EL (cell line): ENCODE data around the gene TRAF3IP3.

Experiments
- DNase-seq: peaks from one replicate; pipeline ENCODE4 v3.0.0-alpha.2; 2016

Gene TRAF3IP3

DNA sequence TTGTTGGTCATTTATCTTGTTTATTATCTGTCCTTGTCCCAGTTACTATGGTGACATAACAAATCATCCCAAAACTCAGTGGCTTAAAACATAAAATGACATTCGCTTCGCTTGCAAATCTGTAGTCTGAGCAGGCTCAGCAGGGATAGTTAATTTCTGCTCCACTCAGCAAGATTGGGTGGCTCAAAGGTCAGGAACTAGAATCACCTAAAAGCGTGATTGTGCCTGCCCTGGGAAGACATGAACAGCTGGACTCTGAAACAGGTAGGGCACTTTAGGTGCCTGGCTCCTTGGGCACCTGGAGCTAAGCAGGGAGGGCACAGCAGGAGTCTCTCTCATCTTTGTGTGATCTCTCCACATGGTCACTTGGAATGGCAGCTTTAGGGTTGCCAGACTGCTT, 14.7 kb upstream of the TRAF3IP3 start:
- no peak for DNase-seq

DNA sequence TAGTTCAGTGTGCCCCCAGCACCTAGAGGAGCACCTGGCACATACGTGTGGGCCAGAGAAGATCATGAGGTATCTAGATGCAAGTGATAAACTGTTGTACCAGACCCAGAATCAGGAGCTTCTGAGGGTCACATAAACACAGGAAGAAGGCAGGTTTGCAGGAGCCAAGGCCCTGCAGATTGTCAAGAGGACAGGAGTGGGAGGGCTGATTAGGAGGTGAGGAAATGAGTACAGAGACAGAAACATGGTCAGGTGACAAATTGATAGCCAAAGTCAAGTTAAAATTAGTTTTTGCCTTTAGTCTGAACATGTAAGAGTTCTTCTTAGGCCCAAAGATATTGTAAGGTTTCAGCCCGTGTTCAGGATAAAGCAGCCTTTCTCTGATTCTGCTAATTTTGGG, 14.0 kb upstream of the TRAF3IP3 start:
- DNase-seq, result no peak

DNA sequence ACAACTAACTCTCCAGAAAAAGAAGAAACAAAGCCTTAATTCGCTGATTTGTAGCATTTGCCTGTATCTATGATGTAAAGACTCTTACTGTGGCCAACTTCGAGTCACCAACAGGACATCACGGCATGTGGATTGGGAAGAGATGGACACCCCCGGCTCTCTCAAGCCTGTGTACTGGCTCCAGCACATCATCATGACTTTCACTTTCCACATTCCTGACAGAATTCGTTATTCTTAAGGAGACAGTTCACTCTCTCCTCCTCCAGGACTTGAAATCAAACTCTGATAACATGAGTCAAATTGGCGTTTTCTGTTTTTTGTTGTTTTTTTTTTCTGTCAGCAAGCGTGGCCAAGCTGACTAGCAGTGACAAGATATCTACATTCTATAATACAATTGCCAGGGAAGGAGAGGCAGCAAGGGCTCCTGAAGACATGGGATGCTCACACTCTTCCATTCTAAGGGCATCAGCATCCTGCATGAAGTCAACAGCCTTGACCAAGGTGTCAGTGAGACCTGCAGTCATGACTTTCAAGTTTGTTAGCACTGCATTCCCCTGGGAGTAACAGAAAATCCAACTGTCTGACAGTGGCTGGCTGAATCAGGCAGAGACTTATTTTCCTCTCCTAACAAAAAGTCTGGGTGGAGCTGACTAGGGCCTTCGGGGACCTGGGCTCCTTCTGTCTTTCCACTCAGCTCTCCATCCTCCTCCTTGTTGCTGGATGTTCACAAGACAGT, 13.3 kb upstream of the TRAF3IP3 start:
- DNase-seq, result peak; percentile 57

DNA sequence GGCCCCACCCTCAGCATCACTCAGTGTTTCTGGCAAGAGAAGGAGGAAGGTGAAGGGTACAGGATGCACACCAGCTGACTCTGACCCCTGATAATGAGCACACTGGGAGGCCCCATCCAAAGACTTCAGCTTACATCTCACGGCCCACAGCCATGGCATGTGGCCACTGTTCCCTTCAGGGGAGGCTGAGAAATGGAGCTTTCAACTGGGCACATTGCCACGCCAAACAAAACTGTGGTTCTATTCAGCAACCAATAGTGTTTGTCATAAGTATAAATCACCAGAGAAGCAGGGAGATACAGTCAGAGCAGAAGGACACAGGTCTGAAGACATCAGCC, 12.7 kb upstream of the TRAF3IP3 start:
- peak; percentile 66 for DNase-seq

DNA sequence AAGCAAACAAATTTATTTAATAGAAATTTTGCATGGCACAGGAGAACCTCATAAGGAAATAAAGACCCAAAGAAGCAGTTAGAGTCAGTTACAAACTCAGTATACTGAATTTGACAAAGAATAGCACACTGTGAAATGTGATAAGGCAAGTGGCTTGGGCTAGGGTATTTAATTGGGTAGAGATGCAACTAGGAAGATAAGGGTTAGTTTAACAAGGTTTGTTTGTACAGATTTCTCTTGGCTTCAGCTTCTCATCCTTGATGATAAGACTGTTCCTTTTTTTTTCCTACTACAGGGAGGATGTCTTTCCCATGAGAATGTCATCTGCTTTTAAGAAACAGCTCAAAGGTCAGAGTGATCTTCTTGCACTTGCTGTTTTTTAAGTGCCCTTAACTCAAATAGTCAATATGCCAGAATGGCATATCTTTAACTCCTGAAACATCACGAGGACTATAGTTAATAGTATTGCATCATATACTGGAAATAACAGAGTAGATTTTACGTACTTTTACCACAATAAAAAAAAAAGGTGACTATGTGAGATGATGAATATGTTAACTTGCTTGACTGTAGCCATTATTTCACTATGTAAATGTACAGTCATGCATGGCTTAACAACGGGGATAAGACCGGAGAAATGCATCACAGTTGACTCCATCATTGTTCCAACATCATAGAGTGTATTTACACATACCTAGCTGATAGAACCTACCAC, 9.2 kb upstream of the TRAF3IP3 start:
- no peak for DNase-seq

DNA sequence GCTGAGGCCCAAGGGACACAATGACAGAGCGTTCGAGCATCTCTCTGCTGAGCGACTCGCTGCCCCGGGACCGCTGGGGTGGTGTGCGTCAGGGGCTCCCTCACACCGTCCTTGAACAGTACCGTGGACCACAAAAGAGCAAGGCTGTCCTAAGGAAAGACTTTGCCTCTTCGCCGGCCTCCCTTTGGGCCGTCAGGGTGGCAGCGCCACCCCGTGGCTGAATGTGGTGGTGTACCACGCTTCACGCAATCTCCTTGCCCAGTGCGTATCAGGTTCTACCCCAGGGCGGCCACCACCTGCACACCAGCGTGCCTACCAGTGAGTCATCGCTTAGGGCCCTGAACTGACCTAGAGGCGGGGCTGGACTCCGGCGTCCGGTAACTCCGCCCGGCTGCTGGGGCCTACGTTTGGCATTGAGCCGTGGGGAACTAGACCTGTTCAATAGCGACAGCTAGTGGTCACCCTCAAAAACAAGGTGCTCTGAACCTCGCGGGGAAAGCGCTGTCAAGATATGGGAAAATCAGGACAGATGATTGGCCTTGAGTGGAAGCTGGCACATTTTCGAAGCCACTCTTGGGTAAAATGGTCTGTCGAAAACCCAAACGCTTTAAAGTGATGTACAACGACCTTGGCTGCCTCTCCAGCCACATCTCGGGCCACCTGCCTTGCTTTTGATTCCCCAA, 8.1 kb upstream of the TRAF3IP3 start:
- peak; percentile 85 for DNase-seq

DNA sequence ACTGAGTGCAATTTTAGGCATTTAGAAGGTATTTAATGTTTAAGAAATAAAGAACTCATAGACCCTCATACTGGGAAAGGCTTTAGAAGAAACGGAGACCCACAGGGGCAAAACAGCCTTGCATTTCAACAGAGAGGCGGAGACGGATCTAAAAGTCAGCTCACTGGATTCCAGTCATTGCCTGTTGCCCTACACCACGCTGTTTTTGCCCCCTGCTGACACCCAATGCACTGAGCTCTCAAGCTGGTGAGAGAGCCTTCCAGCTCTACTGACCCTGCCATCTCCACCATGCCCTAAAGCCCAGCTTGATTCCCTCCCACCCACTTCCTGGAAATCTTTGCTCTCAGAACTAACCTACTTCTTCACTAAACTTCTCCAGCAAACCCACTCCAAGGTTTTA, 7.2 kb upstream of the TRAF3IP3 start:
- no peak for DNase-seq

DNA sequence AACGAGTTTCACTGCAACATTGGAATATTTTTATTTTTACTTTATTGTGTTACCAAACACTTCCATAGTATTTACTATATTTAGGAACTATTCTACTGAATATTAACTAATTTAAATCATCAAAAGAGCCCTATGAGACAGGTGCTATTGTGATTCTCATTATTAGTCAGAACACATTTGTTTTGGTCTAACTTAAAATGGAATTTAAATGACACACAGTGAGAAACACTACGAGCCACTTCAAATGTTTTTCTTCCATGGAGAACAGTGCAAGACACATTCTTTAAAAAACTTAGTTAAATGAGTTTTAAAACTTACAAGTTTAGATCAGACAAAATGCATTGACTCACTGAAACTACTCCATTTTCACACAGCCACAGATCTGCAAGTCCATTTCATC, 6.6 kb upstream of the TRAF3IP3 start:
- DNase-seq, result no peak

DNA sequence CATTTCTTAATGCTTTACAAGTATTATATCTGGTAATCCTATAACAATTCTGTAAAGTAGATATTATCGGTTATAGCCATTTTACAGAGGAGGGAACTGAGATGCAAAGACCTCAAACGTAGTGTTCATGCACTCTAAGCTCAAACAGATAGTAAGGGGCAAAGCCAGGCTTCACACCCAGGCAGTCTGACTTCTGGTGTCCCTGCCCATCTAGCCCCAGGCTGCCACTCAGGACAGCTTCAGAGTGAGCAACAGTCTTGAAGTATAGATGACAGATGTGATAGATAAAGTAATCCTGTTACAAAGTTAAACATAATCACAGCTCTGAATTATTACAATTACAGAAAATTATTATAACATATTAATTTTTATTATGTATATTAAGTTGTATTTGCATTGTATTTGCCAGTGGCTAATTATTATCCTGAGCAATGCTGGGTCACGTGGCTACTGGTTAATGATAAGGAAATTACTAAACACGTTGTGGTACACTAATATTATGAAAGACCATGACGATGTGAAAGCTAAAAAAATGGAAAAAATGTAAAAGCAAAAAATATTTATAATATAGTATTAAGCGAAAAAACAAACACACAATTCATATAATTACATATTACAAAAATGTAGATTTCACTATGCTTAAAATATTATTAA, 6.1 kb upstream of the TRAF3IP3 start:
- DNase-seq, result no peak

DNA sequence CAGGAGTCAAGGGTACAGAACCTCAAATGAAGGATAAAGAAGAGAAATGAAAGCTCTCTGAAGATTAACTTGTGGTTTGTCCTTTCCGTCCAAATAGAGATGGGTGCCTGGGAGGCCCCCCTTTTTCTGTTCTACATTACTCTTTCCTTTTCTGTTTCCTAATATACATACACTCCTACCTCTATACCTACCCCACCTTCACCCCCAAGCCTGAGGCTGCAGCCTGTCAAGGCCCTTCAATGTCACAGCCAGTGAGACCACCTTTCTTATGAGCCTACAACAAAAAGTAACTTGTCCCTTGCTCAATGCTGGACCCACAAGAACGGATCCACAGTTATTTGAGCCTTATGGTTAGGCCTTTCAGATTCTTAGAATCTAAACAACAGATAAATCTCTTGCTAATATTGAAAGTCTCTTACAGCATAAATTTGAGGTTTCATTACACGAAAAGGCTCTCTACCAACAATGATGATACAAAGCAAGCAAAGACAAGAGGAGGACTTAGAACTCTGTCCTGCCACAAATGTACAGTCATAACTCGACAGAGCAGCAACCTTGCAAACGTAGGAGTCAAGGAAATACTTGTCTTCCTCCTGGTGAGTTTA, 4.1 kb upstream of the TRAF3IP3 start:
- no peak for DNase-seq

DNA sequence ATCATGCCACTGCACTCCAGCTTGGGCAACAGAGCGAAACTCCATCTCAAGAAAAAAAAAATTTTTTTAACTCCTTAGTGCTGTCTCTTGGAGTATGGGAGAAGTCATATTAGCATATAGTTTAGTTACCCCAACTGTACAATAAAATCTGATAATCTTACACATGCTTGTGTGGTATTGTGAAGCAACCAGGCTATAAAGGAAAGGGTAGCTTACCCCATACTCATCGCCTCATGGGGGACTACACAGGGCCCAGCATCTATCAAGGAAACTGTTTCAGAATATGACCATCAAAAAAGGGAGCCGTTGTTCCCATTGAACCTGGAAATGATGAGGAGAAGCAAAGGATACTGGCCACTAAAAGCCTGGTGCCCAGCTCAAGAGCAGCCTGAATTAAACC, 3.0 kb upstream of the TRAF3IP3 start:
- no peak for DNase-seq

DNA sequence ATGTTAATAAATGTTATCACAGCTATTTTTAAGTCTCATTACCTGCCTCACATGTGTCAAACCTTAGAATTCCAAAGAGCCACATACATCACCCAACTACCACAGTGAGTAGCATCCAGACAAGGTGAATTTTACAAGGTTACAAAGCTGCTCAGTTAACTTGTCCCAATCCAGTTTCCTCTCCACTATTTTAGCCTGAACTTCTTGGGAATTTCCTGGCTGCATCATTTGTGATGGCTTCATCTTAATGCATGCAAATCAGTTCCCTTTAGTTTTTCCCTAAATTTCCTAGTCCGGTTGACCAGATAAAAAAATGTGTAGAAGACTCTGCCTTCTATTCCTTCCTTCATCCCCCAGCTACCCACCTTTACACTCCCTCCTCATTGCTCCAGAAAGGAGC, 597 bp upstream of the TRAF3IP3 start:
- no peak for DNase-seq

DNA sequence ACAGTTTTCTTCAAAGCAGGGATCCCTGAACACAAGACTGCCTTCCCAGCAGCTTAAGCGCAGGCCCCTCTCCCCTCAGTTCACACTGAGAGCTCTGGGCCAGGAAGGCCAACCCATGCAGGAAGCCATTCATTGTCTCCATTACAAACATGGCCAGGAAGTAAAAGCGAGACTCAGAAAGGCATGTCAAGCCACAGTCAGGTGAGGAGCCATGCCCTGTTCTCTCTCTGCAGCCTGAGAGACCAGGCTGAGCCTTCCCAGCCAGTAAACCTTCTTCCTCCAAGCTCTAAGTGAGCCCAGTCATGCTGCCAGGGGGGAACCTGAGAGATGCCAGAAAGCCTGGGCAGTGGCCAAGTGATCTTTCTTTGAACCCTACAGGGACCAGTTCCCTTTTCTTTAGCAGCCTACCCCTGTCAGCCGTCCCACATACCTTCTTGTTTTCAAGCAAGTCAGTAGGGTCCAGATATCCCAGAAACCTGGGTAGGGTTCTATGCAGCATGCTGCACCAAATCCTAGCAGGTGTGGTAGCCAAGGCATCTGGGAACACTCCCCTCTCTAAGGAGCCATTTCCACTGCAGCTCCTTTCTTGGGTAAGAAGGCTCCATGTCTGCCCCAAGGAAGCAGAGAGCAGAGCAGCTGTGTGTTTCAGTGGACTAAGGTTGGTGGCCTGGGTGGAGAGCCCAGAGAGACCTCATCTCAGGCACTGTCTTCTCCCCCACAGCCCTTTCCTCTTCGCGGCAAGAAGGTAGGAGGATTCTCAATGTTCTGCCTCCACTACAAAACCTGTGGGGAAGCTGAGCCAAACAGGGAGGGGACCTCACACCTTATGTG, 977 bp downstream of the TRAF3IP3 start:
- no peak for DNase-seq

DNA sequence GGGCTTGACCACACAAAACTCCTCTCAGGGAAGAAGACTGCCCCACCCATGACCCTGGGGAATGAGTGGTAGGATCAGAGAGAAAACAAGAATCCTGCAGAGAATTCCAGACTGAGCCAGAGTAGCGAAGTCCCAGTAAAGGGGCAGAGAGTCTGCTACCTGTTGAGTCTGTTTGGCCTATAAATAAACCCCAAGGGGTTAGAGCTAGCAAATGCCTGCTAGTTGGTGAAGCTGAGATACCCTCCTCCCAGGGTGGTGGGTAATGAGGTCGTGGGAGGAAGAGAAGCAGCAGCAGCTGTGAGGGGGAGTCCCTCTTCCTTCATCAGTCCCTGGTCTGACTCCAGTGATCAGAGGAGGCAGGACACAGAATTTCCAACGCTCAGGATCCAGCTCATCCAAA, 2.5 kb downstream of the TRAF3IP3 start:
- DNase-seq, result no peak

DNA sequence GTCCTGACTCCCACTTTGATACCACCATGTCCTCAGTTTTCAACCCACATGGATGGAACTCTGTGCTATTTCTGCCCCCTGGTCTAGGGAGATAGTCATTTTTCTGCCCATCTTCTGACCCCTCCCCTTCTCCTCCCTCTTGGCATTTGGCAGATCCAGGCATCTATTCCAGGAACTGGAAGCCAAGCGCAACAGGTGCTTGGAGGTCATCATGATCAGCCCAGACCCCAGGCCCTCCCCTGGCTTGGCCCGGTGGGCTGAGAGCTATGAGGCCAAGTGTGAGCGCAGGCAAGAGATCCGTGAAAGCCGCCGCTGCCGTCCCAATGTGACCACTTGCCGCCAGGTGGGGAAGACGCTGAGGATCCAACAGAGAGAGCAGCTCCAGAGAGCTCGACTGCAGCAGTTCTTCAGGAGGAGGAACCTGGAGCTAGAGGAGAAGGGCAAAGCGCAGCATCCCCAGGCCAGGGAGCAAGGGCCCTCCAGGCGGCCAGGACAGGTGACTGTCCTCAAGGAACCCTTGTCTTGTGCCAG, 4.0 kb downstream of the TRAF3IP3 start:
- DNase-seq, result no peak

DNA sequence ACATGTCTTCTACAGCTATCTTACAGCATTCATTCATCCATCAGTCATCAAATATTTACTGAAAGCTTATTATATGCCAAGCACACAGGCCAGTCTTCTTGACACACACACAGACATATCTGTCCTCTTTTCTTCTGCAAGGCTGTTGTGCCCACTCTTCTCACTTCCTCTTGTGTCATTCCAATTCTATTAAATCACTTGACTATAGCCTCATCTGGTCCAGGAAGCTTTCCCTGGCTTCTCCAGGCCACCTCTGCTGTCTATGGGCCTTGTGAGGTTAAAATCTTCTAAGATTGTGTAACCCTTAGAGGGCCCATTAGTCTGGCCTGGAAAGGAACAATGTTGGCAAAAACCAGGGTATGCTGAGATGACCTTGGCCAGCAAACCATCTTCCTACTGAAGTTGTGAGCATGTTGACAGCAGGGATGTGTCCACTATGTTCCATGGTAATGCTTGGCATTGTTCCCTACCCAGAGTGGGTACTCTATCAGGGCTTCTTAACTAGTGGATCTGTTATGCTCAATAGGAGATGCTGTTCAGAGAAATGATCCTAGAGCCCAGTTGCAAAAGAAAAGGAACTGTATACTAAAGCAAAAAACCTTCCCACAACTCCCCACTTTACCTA, 5.3 kb downstream of the TRAF3IP3 start:
- peak; percentile 60 for DNase-seq

DNA sequence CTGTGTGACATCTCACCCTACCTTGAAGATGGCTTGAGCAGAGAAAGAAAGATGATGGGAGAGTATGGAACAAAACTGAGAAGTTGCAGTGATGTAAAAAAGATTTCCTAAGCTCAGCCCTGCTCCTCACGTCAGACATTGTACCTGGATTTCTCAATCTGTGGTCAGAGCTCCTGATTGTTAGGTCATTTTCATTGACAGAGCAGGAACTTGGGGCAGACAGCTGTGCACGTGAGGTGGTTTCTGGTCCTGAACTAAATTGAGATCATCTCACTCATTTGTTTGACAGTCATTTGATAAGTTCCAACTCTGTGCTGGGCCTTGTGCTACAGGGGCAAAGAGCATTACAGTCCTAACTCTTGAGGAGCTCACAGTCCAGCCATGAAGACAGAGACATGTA, 10.2 kb downstream of the TRAF3IP3 start:
- DNase-seq, result no peak

DNA sequence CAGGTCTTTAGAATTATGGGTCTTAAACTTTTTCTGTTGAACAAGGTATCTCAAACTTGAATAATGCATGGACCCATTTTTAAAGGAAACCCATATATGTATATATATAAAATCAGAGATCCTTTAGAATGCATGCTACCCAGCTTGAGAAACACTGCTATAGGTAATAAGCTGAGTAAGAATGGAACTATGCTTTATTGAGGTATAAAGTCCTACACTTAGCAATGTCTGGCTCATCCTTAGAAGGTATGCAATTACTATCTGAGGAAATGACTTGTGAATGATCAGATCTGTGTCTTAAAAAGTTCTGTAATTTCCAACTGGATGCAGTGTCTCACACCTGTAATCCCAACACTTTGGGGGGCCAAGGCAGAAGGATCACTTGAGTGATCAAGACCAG, 11.2 kb downstream of the TRAF3IP3 start:
- no peak for DNase-seq

DNA sequence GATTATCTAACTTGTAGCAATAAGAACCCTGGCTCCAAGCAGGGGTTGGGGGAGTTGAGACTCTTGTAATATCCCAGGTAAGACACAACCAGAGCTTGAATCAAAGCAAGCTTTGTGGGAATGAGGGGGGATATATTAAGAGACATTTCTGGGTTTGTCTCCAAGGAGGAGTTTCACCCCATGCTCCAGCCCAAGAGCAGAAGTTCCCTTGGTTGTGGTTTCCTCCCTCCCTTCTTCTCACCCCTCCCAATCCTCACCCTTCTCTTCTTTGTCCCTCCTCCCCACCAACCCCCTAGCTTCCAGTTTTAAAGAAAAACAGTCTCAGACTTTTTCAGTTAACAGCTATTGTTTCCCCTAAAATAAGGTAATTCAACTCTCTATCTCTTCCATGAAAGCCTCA, 11.9 kb downstream of the TRAF3IP3 start:
- no peak for DNase-seq

DNA sequence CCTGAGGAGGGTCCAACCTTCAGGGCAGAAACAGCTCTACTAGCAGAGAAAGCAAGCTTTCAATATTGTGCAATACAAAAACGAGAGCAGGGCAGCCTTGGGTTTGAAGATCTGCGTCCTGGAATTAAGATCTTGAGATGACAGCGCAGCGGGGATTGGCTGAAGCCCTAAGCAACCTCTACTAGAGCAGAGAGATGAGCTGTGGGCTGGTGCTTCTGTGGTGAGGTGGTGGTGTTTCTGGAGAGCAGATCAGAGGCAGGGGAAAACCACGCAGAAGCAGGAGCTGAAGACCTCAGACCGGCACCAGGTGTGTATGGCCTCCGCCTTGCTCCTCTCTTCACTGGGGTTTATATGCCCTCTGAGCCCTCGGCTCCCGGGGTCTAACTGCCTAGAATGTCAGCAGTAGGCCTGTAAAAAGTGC, 12.5 kb downstream of the TRAF3IP3 start:
- DNase-seq, result no peak

DNA sequence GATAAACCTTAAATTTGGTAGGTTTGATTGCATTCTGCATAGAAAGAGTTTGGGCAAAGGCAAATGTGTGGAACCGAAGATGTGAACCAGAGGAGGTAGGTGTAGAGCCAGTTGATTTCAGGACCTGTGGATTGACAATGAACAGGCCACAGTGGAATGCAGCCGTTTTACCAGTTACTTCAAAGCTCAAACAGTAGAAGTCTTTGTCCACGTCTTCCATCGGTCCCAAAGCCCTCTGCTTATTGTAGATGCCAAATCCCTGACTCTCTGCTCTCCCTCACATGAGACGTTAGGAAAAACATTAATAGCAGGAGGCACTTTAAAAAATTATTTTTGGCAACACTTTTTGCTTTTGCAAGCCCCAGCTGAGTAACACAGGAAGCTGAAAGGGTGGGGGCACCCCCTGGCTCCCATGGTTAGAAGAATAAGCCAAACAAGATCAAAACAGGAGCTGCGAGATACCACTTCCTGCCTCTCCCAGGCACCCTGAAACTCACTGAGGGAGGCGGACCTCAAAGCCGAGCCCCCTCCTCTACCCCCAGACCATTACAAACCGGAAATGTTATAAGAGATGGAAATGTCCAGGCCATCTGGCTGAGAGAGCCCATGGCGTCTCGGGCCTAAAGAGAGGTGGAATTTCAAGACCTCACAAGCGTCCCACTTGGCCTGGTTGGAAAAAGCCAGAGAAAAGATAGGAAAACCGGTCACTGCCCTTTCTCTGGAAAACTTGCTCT, 13.5 kb downstream of the TRAF3IP3 start:
- peak; percentile 87 for DNase-seq
